Dedifferentiated amniotic fluid mesenchymal stem cell (primary cell): Measurements from ENCODE around the gene ISOC2.
"Not testable (repeated sequence)": the region's sequence is repeated elsewhere in the genome, so short reads cannot be mapped to it uniquely, and the experiment has no call there.

Experiments used
- DNase-seq: peaks from one replicate; pipeline ENCODE4 v3.0.0-alpha.2; 2016; ENCODE audit errors: extremely low spot score

The ISOC2 gene, protein sequence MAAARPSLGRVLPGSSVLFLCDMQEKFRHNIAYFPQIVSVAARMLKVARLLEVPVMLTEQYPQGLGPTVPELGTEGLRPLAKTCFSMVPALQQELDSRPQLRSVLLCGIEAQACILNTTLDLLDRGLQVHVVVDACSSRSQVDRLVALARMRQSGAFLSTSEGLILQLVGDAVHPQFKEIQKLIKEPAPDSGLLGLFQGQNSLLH

DNA sequence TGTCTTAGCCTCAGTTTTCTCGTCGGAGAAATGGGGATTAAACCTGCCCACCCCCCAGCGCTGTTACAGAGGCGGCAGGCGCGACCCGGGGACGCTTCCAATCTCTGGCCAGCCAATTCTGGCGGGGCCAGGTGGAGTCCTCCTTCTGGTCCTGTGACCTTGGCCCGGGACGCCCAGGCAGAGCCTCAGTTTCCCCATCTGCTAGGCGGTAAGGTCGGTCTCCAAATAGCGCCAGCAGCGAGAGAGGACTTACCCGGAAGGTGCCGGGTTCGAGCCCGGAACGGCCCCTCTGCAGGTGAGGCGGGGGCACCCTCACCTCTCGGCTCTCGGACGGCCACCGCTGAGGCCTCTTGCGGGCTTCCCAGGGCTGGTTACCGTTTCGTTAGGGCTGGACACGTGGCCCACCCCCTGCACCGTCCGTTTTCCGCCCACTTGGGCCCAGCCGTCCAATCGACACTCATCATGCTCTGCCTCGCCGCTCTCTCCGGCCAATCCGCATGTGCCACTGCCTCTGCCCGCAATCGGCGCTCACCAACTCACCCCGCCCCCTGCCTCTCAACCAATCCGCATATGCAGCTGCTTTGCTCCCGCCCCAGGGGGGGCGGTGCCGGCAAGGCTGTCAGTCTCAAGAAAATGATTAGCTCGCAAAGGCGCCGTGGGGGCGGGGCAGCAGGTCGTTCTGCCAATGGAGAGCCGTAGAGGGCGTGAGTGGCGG, at the start of gene ISOC2:
Gene ISOC2 (minus strand): TSS at position 384 of the 715 bp plus-strand sequence. CDS start 5,156 bp downstream, outside the sequence.
- peak; percentile 100 for DNase-seq

DNA sequence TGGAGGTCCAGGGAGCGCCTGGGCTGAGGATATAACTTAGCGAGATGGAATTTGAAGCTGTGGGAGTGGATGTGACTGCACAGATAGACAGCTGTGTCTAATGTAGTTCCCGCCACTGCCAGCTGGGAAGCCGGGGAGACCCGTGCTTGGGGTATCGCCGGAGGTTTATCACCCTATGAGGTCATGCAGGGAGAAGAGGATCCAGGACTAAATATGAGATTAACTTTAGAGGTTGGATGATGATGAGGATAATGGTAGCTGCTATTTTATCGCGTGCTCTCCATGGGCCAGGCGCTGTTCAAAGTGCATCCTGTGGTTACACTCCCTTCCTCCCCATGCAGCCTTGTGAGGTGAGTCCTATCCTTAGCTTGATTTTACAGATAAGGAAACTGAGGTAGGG, 46.7 kb upstream of the ISOC2 start:
- no peak for DNase-seq

DNA sequence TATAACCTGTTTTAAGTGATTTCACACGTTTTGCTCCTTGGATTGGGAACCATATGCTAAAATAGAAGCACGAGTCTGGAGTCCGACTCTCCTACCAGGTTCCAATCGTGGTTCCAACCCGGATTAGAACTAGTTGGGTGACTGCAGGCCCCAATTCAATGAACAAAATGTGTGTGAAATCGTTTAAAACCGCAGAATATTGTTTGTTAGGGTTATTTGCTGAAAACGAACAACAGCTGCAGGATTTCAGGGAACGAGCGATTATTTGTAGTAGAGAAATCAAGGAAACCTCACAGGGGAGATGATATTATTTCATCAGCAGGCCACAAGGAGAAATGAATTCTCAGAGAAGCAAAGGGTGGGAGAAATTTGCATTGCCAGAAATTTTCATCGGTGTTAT, 43.5 kb upstream of the ISOC2 start:
- DNase-seq, result no peak

DNA sequence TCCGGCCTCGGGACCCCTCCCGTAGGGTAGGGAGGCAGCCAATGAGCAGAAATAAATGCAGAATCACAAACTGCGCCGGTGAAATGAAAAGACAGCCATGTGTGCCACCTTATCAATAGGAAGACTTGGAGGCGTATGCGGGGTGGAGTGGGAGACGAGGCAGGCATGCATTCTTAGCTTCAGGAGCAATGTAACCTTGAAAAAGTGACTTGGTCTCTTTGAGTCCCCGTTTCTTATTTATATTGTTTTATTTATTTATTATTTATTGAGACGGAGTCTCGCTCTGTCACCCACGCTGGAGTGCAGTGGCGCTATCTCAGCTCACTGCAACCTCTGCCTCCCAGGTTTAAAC, 42.8 kb upstream of the ISOC2 start:
- no peak for DNase-seq

DNA sequence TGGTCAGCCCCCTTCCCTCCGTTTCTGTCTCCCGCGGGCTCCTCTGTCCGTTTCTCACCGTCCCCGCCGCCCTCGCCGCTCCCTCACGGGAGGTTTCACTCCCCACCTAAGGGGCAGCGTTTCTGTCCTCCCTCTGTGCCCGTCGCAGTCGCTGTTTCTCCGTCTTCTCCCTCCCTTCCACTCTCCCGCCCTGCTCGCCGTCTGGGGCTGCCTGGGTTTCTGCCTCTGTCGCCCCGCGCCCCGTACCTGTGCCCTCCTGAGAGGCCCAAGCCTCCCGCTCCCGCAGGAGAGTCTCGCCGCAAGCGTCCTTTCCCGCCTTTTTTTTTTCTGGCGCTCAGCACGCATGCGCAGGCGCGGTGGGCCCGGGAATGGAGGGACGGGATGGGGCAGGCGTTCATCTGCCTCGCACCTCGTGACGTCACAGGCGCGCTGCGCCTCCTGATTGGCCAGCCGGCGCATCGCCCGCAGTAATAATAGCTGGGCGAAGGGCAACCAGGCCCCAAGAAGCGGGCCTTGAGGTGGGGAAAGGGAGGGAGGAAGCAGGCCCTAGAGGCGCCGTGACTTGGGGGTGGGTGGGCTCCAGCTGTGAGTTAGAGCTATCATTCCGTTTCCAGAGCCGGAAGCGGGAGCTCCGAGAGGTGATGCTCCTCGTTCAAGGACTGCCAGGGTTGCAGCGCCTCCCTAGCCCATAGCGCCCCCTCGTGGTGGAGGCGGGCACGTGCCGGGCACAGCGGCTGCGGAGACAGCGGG, 42.2 kb upstream of the ISOC2 start:
- peak; percentile 82 for DNase-seq

DNA sequence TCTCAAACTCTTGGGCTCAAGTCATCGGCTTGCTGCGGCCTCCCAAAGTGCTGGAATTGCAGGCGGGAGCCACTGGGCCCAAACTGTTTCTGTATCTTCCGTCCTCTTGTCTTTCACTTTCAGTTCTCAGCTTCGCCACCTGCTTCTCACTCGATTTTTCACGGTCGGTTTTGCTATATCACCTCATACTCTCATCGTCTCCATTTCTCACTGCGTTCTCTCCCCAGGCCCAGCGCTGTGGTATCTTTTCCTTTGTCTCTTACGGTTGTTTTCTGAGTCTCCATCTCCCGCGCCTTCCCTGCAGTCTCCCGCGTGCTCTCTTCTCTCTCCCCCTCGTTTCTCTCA, 41.7 kb upstream of the ISOC2 start:
- DNase-seq, result no peak

DNA sequence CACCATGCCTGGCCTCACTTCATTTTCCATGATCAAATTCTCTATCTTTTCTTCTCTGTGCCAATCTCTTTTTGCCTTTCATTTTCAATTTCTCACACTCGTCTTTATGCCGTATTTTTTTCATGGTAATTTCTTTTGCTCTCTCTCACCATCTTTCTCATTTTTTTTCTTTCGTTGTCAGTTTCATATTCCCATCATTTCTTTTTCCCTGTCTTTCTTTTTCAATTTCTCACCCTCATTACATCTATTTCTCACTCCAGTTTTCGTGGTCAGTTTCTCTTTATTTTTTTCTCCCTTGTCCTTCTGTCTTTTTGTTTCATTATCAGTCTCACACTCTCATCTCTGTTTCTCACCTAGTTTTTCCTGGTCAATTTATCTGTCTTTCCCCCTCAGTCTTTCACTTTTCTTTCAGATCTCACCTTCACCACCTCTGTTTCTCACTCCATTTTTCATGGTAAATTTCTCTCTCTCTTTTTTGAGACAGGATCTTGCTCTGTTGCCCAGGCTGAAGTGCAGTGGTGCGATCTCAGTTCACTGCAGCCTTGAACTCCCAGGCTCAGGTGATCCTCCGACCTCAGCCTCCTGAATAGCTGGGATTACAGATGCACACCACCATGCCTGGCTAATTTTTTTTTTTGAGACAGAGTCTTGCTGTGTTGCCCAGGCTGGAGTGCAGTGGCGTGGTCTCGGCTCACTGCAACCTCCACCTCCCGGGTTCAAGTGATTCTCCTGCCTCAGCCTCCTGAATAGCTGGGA, 40.9 kb upstream of the ISOC2 start:
- DNase-seq, result no peak

DNA sequence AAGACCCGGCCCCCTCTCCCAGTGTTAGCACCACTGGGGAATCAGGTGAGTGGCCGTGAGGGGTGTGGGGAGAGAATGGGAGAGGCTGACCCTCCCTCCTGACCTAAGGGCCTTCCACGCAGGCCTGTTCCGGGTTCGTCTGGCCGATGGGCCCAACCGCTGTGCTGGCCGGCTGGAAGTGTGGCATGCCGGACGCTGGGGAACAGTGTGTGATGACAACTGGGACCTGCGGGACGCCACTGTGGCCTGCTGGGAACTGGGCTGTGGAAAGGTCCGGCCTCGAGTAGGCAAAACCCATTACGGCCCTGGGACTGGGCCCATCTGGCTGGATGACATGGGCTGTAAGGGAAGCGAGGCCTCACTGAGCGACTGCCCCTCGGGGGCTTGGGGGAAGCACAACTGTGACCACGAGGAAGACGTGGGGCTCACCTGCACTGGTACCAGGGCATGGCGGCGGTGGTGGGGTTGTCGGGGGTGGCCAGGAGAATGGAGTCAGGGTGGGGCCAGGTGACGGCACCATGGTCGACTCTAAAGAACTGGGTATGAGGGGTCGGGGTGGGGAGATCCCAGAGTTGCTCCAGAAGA, 39.0 kb upstream of the ISOC2 start:
- DNase-seq, result no peak

DNA sequence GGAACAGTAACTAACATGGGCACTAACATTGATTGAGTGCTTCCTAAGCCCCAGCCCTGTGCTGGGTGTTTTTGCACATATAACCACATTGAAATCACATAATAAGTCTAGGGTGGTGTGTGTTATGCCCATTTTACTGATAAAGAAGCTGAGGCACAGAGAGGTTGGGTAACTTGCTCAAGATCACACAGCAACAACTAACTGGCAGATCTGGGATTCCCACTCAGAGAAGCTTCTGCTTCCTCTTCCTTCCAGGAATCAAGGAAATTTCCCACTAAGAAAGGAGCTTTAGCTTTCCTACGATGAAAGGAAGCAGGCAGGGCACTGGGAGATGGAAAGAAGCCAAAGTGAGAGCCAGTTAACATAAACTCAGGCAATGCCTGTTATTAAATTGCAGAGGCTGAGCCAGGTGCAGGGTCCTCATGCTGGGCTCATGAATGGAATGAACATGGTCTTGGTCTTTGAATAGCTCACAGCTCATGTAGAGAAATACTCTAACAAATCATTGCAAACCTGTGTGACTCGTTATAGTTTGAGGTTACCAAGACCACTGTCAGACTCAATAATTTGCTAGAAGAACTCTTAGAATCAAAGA, 36.9 kb upstream of the ISOC2 start:
- DNase-seq, result no peak

DNA sequence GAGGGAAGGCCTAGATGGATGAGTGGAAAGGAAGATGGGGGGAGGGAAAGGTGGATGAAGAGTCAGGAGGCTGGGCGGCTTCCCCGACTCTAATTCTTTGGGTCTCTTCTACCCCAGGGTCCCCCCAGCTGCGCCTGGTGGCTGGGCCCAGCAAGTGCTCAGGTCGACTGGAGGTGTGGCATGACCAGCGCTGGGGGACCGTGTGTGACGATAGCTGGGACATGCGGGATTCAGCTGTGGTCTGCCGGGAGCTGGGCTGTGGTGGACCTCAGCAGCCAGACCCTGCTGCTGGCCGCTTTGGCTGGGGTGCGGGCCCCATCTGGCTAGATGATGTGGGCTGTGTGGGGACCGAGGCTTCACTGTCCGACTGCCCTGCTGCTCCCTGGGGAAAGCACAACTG, 36.3 kb upstream of the ISOC2 start:
- DNase-seq, result no peak

DNA sequence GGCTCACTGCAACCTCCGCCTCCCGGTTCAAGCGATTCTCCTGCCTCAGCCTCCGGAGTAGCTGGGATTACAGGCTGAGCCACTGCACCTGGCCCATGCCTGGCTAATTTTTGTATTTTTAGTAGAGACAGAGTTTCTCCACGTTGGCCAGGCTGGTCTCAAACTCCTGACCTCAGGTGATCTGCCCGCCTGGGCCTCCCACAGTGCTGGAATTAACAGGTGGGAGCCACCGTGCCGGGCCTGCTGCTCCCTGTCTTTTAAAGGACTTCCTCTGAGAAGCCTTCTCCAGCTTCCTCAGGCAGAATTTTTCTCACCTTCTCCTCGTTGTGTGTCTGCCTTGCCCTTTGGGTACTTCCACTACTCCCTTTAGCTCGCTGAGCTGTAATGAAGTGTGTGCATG, 35.4 kb upstream of the ISOC2 start:
- not testable (repeated sequence) for DNase-seq

DNA sequence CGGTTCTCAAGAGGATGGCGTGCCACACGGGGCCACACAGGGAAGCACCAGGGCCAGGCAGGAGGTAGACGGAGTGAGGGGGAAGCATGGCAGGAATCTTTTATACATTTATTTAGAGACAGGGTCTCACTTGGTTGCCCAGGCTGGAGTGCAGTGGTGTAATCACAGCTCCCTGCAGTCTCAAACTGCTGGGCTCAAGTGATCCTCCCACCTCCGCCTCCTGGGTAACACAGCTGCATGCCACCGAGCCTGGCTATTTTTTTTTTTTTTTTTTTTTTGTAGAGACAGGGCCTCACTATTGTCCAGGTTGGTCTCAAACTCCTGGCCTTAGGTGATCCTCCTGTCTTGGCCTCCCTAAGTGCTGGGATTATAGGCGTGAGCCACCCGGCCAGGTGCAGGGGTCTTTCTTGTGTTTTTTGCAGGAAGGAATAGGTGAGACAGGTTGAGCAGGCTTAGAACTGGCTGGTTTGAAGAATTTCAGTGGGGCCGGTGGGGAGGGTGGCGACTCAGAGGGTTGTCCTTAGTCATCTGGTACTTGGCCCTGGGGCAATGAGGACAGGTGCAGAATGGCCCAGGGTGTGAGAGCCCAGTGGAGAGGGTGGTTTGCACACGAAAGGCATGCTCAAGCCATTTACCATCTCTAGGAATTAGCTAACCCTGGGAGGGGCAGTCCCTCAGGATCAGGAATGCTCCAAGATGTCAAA, 34.4 kb upstream of the ISOC2 start:
- no peak for DNase-seq

DNA sequence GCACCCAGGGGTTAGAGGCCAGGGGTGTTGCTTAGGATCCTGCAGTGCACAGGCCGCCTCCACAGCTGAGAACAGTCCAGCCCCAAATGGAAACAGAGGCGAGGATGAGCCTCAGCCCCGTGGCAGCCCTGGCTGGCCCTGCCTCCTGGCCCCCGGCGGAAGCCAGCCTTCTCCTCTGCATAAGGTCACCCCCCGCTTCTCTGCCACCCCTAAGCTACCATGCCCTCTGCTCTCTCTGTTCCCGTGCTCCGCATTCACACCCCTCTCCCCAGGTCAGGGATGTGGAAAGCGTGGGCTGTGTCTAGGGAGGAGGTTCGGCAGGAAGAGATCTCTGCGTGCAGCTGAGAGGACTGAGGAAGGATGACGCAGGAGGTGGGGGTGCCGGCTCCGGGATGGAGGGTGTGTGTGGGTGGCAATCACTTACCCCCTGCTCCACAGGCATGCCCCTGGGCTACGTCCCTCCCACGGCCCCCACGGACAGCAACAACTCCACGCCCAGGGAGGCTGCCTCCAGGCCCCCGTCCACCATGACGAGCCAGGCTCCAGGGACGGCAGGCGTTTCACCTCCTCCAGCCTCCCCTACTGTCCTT, 32.8 kb upstream of the ISOC2 start:
- no peak for DNase-seq

DNA sequence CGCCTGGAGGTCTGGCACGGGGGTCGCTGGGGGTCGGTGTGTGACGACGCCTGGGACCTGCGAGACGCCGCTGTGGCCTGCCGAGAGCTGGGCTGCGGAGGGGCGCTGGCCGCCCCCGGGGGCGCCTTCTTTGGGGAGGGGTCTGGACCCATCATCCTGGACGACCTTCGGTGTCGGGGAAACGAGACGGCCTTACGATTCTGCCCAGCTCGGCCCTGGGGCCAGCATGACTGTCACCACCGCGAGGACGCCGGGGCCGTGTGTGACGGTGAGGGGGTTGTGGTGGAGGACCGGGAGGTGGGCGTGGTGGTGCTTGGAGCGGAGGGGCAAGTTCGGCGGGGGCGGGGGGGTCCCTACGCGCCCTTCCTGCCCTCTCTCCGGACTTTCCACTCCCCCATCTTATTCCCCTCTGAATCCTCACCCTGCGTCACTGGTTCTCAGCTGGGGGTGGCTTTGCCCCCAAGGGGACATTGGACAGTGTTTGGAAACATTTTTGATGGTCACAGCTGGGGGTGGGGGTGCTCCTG, 32.3 kb upstream of the ISOC2 start:
- no peak for DNase-seq

DNA sequence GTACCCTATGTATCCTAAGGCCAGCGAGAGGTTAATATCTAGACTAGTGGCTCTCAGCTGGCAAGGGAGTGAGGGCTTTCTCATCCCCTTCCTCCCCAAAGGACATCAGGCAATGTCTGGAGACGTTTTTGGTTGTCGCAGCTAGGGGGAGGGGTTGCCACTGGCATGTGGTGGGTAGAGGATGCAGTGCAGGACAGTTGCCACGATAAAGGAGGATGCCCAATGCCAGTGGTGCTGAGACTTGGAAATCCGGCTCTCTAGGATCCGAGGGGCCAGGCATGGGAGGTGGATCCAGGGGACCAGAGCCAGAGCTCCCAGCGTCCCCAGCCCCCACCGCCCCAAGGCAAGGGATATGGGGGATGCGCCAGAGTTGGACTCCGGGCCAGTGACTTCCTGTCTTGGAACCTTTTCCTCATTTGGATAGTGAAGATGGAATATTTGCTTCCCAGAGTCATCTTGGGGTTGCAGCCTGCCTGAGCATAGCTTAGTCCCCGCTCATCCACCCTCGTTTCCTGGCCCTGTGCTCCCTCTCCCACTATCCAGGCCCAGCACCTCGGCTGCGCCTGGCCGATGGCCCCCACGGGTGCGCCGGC, 31.7 kb upstream of the ISOC2 start:
- DNase-seq, result no peak

DNA sequence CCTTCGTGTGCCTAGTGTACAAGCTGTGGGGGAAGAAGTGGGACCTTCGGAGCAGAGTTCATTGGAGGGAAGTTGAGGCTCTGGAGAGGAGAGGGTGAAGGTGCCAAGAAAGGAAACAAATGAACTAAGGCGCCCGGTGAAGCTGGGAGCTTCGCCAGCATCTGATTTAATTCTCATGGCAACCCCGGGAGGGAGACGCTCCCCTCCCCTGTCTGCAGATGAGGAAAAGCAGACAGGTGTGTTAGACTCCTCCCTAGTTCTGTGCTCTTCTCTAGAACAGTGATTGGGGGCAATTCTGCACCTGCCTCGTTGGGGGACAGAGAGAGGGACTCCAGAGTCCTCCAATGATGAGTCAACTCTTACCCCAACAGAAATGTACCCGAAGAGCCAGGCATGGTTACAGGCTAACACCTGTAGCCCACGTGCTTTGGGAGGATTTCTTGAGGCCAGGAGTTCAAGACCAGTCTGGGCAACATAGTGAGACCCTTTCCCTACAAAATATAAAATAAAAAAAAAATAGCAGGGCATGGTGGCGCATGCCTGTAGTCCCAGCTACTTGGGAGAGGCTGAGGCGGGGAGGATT, 31.0 kb upstream of the ISOC2 start:
- DNase-seq, result no peak

DNA sequence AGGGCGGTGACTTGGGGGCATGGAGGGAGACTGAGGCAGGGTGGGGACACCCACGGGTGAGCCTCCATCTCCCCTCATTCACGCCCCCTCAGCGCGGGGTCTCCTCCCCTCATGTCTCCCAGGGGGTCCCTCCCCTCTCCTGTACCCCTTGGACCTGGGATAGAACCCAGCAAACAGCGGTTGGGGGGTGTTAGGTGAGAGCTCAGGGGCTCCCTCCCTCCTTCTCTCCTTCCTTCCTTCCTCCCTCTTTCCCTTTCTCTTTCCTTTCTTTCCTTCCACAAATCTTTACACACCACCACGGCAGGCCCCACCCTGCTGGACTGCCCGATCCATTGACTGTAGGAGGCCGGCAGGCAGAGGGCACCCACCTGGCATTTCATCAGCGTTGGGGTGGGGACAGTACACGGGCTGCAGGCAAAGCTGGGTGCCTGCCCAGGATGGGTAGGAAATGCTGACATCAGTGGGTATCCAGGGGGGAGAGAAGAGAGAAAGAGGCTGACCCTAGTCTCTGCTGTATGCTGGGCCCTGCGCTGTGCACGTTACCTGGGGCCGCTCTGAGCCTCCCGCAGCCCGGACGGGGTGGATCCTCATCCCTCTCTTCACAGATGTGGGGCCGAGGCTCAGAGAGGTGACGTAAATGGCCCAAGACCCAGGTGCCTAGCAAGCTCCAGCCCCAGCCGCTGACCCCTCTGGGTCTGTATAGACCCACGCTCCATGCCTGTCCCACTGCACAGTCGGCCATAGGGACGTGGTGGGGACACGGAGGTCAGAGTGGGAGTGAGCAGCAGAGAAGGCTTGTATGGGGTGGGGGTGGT, 30.3 kb upstream of the ISOC2 start:
- DNase-seq, result no peak

DNA sequence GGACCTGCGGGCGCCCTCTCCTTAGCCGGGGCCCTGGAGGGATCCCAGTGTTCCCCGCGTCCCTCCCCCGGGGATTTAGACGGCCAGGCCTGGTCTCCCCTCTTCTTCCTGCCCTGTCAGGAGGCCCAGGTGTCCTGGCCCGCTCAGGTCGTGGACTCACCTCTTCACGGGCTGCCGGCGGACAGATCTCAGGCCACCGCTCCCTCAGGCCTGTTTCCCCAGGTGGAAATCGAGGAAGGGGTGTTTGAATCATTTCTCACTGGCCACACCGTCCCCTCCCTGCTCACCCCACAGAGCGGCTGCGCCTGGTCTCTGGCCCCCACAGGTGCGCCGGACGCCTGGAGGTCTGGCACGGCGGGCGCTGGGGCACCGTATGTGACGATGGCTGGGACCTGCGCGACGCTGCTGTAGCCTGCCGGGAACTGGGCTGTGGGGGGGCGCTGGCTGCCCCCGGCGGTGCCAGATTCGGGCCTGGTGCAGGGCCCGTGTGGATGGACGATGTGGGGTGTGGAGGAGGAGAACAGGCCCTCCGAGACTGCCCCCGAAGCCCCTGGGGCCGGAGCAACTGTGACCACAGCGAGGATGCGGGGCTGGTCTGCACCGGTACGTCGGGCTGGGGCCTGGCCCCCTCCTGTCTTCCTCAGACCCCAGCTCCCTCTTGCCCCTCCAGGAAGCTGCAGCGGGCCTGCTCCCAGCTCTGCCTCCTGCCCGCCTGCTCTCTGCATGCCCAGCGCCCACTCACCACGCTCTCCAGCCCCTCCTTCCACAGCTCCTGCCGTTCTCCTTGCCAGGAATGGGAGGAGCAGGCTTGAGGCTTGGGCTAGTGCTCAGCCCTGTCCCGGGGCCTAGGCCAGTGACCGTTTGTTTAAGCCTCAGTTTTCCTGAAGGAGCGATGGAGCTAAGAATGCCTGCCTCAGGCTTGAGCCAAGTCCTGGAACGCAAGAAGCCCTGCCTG, 29.3 kb upstream of the ISOC2 start:
- DNase-seq, result no peak
